Left hindlimb (tissue), 1 donor: Measurements from ENCODE around the gene HOXC5.
A peak's percentile ranks its signal among the peaks of the same experiment; 100 is the strongest.

Experiments
- DNase-seq: peaks from one replicate; pipeline ENCODE4 v3.0.0-alpha.2; 2018

Gene HOXC5

GRCh38 chr12:54032627-54033100 is at the start of gene HOXC5:
HOXC5 (plus strand) TSS chr12:54033050; CDS start chr12:54033123, 73 bp downstream.
- peak; percentile 87 for DNase-seq

GRCh38 chr12:53983568-53983949 is 49.3 kb upstream of the HOXC5 start:
- no peak for DNase-seq

- no peak for DNase-seq
These were observed 48.8 kb upstream of the HOXC5 start for GRCh38 chr12:53983950-53984572.

GRCh38 chr12:53984901-53985691 is 47.8 kb upstream of the HOXC5 start, which contains the start of gene HOXC10:
HOXC10 (plus strand) TSS chr12:53985146; CDS start chr12:53985260, 114 bp downstream.
- peak; percentile 98 for DNase-seq

GRCh38 chr12:53985692-53985993 is 47.2 kb upstream of the HOXC5 start:
- no peak for DNase-seq

GRCh38 chr12:53985994-53986685 is 46.7 kb upstream of the HOXC5 start:
- DNase-seq = no peak

- DNase-seq = no peak
These were observed 46.0 kb upstream of the HOXC5 start for GRCh38 chr12:53986686-53987483.

- DNase-seq = no peak
These were observed 45.0 kb upstream of the HOXC5 start for GRCh38 chr12:53987787-53988230.

- peak; percentile 40 for DNase-seq
These were observed 44.2 kb upstream of the HOXC5 start for GRCh38 chr12:53988541-53989226.

GRCh38 chr12:53989227-53990113 is 43.4 kb upstream of the HOXC5 start:
- peak; percentile 70 for DNase-seq

- no peak for DNase-seq
These were observed 42.4 kb upstream of the HOXC5 start for GRCh38 chr12:53990311-53991076.

GRCh38 chr12:53991077-53991460 is 41.8 kb upstream of the HOXC5 start:
- DNase-seq = no peak

- no peak for DNase-seq
These were observed 40.4 kb upstream of the HOXC5 start for GRCh38 chr12:53992377-53992889.

- no peak for DNase-seq
These were observed 39.5 kb upstream of the HOXC5 start for GRCh38 chr12:53993162-53994008.

GRCh38 chr12:53994009-53994263 is 38.9 kb upstream of the HOXC5 start:
- DNase-seq = no peak

- no peak for DNase-seq
These were observed 38.4 kb upstream of the HOXC5 start for GRCh38 chr12:53994264-53995001.

GRCh38 chr12:53995002-53995377 is 37.9 kb upstream of the HOXC5 start:
- DNase-seq = no peak

GRCh38 chr12:53995378-53996239 is 37.2 kb upstream of the HOXC5 start:
- peak; percentile 86 for DNase-seq
